HG03342 (cell line): ENCODE results near the gene POTEC.
"Not testable (repeated sequence)": the region's sequence is repeated elsewhere in the genome, so short reads cannot be mapped to it uniquely, and the experiment has no call there.

Experiments used
- ATAC-seq: cut with Tn5 transposase; IDR thresholded peaks from one replicate; pipeline ENCODE4 v1.9.1; 2021; ENCODE audit warnings: mild to moderate bottlenecking, moderate library complexity; ENCODE audit not compliant: unreplicated experiment

POTEC gene

GRCh38 chr18:14543446-14543964, at the start of gene POTEC:
Gene POTEC, minus strand, starts transcription at chr18:14543600. Its CDS starts 454 bp downstream, at chr18:14543146.
- ATAC-seq = not testable (repeated sequence)

- no peak for ATAC-seq
These were observed 34.6 kb upstream of the POTEC start for GRCh38 chr18:14577971-14578370.

GRCh38 chr18:14559502-14559901, 16.1 kb upstream of the POTEC start:
- ATAC-seq = not testable (repeated sequence)

- ATAC-seq = not testable (repeated sequence)
These were observed 11.7 kb downstream of the POTEC start for GRCh38 chr18:14531659-14532058.

- not testable (repeated sequence) for ATAC-seq
These were observed 32.7 kb downstream of the POTEC start for GRCh38 chr18:14510707-14511106.

- ATAC-seq = not testable (repeated sequence)
These were observed 39.7 kb downstream of the POTEC start for GRCh38 chr18:14503691-14504090.

- not testable (repeated sequence) for ATAC-seq
These were observed 41.5 kb downstream of the POTEC start for GRCh38 chr18:14501894-14502293.

GRCh38 chr18:14489256-14490014, 54.0 kb downstream of the POTEC start:
- not testable (repeated sequence) for ATAC-seq

GRCh38 chr18:14488789-14489188, 54.6 kb downstream of the POTEC start:
- not testable (repeated sequence) for ATAC-seq

GRCh38 chr18:14486926-14487580, 56.3 kb downstream of the POTEC start:
- ATAC-seq = not testable (repeated sequence)

- ATAC-seq = not testable (repeated sequence)
These were observed 64.3 kb downstream of the POTEC start for GRCh38 chr18:14479076-14479475.

GRCh38 chr18:14475520-14475919, 67.9 kb downstream of the POTEC start:
- not testable (repeated sequence) for ATAC-seq

- ATAC-seq = not testable (repeated sequence)
These were observed 68.6 kb downstream of the POTEC start for GRCh38 chr18:14474752-14475151.

GRCh38 chr18:14474007-14474720, 69.2 kb downstream of the POTEC start:
- not testable (repeated sequence) for ATAC-seq

GRCh38 chr18:14473250-14474006, 70.0 kb downstream of the POTEC start:
- ATAC-seq = not testable (repeated sequence)

- ATAC-seq = not testable (repeated sequence)
These were observed 72.1 kb downstream of the POTEC start for GRCh38 chr18:14471286-14471685.

- ATAC-seq = not testable (repeated sequence)
These were observed 73.0 kb downstream of the POTEC start for GRCh38 chr18:14470446-14470845.

GRCh38 chr18:14470046-14470445, 73.4 kb downstream of the POTEC start:
- ATAC-seq = not testable (repeated sequence)

- ATAC-seq = not testable (repeated sequence)
These were observed 77.4 kb downstream of the POTEC start for GRCh38 chr18:14465989-14466388.
